GM12872 (cell line): ENCODE data around the gene NPHP1.

Source experiments
- TF ChIP-seq, protein P1 (sequence below): IDR thresholded peaks from 3 replicates; pipeline ENCODE4 v1.5.1; 2011; ENCODE audit warnings: low read depth, mild to moderate bottlenecking, low read length, moderate library complexity; ENCODE audit not compliant: insufficient read depth

NPHP1 gene

GRCh38 chr2:110215091-110215490, 10.3 kb upstream of the NPHP1 start:
- TF ChIP-seq, protein P1, sequence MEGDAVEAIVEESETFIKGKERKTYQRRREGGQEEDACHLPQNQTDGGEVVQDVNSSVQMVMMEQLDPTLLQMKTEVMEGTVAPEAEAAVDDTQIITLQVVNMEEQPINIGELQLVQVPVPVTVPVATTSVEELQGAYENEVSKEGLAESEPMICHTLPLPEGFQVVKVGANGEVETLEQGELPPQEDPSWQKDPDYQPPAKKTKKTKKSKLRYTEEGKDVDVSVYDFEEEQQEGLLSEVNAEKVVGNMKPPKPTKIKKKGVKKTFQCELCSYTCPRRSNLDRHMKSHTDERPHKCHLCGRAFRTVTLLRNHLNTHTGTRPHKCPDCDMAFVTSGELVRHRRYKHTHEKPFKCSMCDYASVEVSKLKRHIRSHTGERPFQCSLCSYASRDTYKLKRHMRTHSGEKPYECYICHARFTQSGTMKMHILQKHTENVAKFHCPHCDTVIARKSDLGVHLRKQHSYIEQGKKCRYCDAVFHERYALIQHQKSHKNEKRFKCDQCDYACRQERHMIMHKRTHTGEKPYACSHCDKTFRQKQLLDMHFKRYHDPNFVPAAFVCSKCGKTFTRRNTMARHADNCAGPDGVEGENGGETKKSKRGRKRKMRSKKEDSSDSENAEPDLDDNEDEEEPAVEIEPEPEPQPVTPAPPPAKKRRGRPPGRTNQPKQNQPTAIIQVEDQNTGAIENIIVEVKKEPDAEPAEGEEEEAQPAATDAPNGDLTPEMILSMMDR = no peak

- TF ChIP-seq, protein P1 = no peak
Observed at GRCh38 chr2:110211938-110212858, 7.4 kb upstream of the NPHP1 start, which contains the start of gene MTLN. Gene MTLN (minus strand): TSS chr2:110212547. CDS start chr2:110212525, 22 bp downstream.

- TF ChIP-seq, protein P1 = no peak
Observed at GRCh38 chr2:110205660-110206455, 1.0 kb upstream of the NPHP1 start.

DNA sequence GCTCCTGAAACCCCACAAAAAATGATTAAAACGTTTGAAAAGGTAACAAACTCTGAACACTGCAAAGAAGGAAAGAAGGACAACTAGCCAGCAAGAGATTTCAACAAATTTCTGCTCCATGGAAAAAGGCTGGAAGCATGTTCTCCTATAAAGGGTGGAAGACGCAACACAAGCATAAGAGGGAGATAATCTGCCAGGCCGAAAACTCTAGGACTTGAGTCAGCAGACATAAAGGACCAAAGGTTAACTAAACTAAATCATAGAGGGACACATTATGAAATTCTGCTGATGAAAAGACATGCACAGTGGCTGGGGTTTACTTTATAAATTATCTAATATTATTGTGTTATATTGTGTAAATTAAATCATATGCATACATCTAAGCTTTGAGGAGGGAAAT, 6.8 kb downstream of the NPHP1 start:
- TF ChIP-seq, protein P1 = no peak

- TF ChIP-seq, protein P1 = no peak
Observed at GRCh38 chr2:110197452-110197851, 7.4 kb downstream of the NPHP1 start.

DNA sequence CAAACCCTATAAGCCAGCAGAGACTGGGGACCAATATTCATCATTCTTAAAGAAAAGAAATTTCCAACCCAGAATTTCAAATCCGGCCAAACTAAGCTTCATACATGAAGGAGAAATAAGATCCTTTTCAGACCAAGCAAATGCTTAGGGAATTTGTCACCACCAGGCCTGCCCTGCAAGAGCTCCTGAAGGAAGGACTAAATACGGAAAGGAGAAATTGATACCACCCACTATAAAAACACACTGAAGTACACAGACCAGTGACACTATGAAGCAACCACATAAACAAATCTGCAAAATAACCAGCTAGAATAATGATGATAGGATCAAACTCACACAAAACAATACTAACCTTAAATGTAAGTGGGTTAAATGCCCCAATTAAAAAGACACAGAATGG, 22.4 kb downstream of the NPHP1 start:
- TF ChIP-seq, protein P1 = no peak

- TF ChIP-seq, protein P1 = no peak
Observed at GRCh38 chr2:110180036-110180435, 24.8 kb downstream of the NPHP1 start.
